Activated naive CD4-positive, alpha-beta T cell treated with anti-CD3 and anti-CD28 coated beads, Interleukin-2, amount 50 U/mL, for 72 hours (primary cell): Measurements from ENCODE around the gene C10orf90. TPM values are rescaled to one million over a fixed set of nuclear protein-coding genes. Genes with fewer than 3 reads are reported as not detected.
"Not testable (repeated sequence)": the region's sequence is repeated elsewhere in the genome, so short reads cannot be mapped to it uniquely, and the experiment has no call there.

ENCODE experiments used
- ATAC-seq, 2 donors: fragments of 150-1000 bp; cut with Tn5 transposase; 2 replicates each; pipeline ENCODE4 v1.10.0; 2021; ENCODE audit warnings: mild to moderate bottlenecking in 2 of 2, moderate library complexity in 2 of 2
- DNase-seq, 2 donors: peaks; one replicate each; pipeline ENCODE4 v3.0.0; 2021 to 2022; ENCODE audit warnings: low spot score in 2 of 2
- H3K27ac Mint-ChIP-seq, 2 donors: one replicate each; pipeline ENCODE4 v1.8.0; 2022; ENCODE audit warnings: mild to moderate bottlenecking in 2 of 2, mixed read lengths in 2 of 2
- H3K36me3 Mint-ChIP-seq, 2 donors: one replicate each; pipeline ENCODE4 v1.8.0; 2022; ENCODE audit warnings: mixed read lengths in 2 of 2
- H3K9me3 Mint-ChIP-seq, 2 donors: one replicate each; pipeline ENCODE4 v1.8.0; 2022; ENCODE audit warnings: mixed read lengths in 2 of 2
- total RNA-seq, 2 donors: library from RNA; stranded (reverse); gene quantifications; one replicate each; pipeline ENCODE4 v1.2.3, GENCODE V29; 2022

The C10orf90 gene
- total RNA-seq, 2 donors from 2014 or later: not detected

DNA sequence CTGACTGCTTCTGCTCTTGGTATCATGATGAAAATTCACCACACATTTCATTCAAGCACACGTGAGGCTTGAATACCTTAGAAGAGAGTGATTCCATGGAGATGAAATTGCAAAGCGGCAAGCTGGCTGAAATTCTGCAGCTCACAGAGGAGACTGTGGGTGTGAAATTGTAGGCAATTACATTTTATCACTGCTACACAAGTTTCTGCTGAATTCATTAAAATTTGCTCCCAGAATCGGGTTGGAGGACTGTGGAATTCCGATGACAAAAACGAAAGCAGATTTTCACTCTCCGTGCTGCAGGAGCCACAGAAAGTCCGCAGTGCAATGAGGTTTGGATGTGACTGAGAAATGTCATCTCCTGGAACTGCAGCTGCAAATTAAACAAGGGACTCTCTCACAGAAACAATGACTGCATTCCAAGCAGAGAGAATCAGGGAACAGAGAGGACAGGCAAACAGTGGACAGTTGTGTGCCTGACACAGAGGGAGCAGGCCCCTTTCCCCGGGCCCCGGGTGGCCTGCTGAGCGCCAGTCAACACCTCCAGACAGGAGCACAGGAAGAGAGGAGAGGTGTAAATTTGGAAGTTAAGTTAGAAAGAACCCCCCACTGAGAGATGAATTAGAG is 109.1 kb downstream of the C10orf90 start:
- no peak overlapping the region for H3K27ac Mint-ChIP-seq
- DNase-seq (no peak), ATAC-seq (no peak)
- peaks cover 0 to 8% of the 10 kb centered on the region in 2 donors for H3K9me3 Mint-ChIP-seq
- peaks cover 0 to 4% of the 10 kb centered on the region in 2 donors for H3K36me3 Mint-ChIP-seq

DNA sequence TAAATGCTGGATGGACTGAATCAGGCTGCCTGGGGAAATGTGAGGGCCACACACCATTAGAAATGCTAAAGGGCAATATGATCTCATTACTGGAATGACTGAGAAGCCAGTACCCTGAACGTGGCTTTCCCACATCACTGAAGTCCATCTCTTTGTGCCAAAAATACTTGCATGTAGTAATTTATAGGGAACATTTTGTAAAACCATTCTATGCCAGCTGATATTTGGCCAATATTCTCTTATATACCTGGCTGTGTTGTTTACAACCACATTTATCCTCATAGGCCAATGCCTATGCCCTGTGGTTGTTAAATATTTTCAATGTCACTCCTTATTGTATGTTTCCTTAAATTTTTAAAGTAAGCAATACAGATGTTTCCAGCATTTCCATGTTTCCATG is 111.6 kb downstream of the C10orf90 start:
- Mint-ChIP-seq H3K9me3 (peaks cover 0 to 7% of the 10 kb centered on the region in 2 donors), H3K36me3 (no peaks in the 10 kb centered on the region), H3K27ac (no peak overlapping the region)
- DNase-seq: no peak
- ATAC-seq: no peak

DNA sequence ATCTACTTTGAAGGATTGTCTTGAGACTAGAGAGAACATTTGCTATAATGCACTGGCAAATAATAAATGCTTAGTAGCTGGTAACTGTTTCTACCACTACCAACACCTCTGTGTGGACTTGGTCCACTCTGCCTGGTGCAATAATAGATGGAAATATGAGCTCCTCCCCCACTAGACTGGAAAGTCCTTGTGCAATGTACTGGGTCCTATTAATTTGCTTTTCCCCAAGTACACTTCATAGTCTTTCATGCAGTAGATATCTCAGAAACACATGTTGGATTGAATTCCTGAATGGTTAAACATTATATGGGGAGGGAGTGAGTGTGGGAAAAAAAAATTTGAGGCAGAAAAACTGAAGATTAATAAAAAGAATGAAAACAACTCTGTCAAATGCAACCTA is 119.3 kb downstream of the C10orf90 start:
- ATAC-seq: no peak
- H3K36me3 Mint-ChIP-seq: no peaks in the 10 kb centered on the region

DNA sequence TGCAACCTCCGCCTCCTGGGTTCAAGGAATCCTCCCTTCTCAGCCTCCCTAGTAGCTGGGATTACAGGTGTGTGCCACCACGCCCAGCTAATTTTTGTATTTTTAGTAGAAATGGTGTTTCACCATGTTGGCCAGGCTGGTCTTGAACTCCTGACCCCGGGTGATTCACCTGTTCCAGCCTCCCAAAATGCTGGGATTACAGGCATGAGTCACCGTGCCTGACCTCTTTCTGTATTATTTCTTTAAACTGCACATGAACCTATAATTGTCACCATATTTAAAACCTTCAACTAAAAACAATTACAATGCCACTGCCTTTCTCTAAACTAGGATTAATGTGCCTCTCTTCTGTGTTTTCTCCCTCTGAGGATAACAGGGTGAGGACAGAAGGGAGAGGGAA is 119.9 kb downstream of the C10orf90 start:
- not testable (repeated sequence) for DNase-seq, H3K36me3 Mint-ChIP-seq, ATAC-seq, H3K27ac Mint-ChIP-seq
- H3K9me3 Mint-ChIP-seq: peaks cover 0 to 11% of the 10 kb centered on the region in 2 donors

More for the DNA sequence above, 119.3 kb downstream of the C10orf90 start:
- Mint-ChIP-seq H3K27ac (no peak overlapping the region), H3K9me3 (peaks cover 0 to 11% of the 10 kb centered on the region in 2 donors)
- no peak for DNase-seq

DNA sequence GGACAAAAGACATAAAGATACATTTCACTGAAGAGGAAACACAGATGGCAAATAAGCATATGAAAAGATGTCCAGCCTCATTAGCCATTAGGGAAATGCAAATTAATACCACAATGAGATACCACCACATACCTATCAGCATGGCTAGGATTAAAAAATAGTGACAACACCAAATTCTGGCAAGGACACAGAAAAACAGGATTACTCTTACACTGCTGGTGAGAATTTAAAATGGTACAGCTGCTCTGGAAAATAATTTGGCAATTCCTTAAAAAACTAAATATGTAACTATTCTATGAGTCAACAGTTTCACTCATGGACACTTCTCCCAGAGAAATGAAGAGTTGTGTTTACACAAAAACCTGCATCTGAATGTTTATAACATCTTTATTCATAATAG is 121.1 kb downstream of the C10orf90 start:
- H3K9me3 Mint-ChIP-seq: peaks cover 0 to 8% of the 10 kb centered on the region in 2 donors
- no peak for ATAC-seq
- DNase-seq: no peak
- no peak overlapping the region for H3K27ac Mint-ChIP-seq
- no peaks in the 10 kb centered on the region for H3K36me3 Mint-ChIP-seq

DNA sequence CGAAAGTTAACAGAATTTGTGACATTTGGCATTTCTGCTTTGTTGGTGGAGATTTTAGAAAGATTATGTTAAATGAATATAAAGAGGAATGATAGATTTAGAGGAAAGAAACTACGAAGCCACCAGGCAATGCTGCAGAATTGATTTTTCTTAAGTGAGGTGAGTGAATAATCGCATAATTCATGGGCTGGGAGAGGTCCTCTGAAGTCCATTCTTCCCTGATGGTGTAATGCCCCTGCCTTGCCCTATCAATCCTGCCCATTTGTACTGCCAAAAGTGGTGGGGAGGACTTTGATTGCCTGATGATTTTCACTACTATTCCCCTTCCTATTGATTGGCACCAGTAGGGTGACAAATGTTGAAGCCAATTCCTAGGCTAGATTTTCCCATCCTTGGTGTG is 125.9 kb downstream of the C10orf90 start:
- Mint-ChIP-seq H3K27ac (no peak overlapping the region), H3K9me3 (peaks cover 0 to 4% of the 10 kb centered on the region in 2 donors)

DNA sequence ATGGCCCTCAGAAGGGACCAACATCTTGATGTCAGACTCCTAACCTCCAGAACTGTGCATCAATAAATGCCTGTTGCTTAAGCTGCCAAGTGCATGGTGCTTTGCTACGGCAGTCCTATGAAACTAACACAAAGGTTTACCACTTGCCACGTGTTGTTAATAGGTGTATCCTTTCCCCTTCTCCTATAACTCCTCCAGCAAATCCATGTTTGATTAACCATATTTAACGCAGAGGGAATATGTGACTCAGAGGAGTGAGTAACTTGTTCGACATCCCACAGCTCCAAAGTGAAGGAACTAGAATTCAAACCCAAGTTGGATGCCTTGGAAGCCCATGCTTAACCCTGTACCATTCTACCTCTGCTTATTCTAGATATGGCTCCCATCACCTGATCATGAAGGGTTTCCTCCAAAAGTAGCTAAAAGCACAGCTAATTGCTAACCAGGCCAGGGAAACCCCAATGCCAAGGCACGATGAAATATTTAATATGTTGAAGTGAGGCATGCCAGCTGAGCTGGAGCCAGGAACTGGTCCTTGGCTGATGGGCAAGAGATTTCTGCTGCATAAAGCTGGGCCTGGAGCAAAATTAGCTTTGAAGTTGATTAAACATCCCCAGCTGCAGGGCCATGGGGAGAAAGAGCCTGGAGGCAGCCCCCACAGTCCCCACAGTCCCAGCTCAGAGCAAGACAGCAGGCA is 131.9 kb downstream of the C10orf90 start:
- H3K36me3 Mint-ChIP-seq: no peaks in the 10 kb centered on the region
- ATAC-seq (no peak), DNase-seq (no peak)
- no peak overlapping the region for H3K27ac Mint-ChIP-seq
- H3K9me3 Mint-ChIP-seq: peaks cover 0 to 4% of the 10 kb centered on the region in 2 donors

More for the DNA sequence above, 125.9 kb downstream of the C10orf90 start:
- H3K36me3 Mint-ChIP-seq: no peaks in the 10 kb centered on the region
- no peak for ATAC-seq
- no peak for DNase-seq

DNA sequence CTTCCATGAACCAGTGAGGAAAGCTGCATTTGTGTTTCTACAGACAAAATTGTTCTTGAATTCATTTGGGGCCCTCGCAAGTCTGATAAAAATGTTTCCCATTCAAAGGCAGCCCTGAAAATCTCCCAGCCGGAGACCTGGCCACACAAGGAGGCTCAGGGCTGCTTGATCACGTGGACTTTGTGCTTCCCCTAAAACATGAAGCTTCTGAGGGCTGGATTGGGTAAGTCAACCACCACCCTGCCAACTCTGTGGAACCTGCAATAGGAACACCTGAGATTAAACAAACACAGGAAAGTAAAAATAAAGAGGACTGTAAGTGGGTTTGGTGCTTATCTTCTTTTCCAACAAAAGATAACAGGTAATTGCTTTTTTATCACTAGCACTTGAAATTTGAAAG is 133.8 kb downstream of the C10orf90 start:
- Mint-ChIP-seq H3K36me3 (no peaks in the 10 kb centered on the region), H3K27ac (no peak overlapping the region), H3K9me3 (peaks cover 0 to 3% of the 10 kb centered on the region in 2 donors)
- ATAC-seq: no peak
- DNase-seq: no peak

DNA sequence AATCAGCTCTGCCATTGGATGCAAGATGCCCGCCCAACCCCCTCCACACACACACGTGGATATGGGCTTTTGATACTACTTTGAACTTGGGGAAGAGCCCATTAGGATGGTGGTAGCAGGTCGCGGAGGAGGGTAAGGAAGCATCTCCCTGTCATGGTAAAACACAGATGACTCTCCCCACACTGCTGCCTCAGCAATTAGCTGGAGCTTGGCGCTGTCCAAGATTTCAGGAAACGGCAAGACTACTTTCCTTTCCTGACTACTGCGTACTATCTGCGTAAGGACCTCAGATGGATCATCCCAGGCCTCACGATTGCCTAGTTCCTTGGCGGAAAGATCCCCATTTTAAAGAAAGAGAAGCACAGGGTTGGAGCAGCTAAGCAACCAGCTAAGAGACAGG is 134.3 kb downstream of the C10orf90 start:
- DNase-seq (no peak), ATAC-seq (no peak)
- no peaks in the 10 kb centered on the region for H3K36me3 Mint-ChIP-seq
- H3K9me3 Mint-ChIP-seq: peaks cover 0 to 3% of the 10 kb centered on the region in 2 donors
- no peak overlapping the region for H3K27ac Mint-ChIP-seq

DNA sequence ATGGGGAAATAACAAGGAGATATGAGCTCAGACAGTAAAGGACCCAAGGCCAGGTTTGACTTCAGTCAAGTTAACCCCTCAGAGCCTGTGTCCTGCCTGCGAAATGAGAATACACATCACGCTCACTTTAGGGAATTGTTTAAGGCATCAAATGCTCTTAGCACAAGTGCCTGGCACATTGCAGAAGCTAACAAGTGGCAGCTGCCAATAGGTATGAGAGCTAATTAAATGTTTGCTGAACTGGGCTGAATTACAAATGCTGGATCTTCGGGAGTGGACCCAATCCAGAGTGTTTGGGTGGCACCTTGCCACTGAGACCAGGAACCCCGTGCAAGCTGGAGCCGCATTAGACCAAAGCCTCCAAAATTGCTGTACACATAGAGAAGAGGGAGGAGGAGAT is 136.8 kb downstream of the C10orf90 start:
- H3K9me3 Mint-ChIP-seq: peaks cover 0 to 6% of the 10 kb centered on the region in 2 donors
- H3K36me3 Mint-ChIP-seq: no peaks in the 10 kb centered on the region
- H3K27ac Mint-ChIP-seq: no peak overlapping the region

DNA sequence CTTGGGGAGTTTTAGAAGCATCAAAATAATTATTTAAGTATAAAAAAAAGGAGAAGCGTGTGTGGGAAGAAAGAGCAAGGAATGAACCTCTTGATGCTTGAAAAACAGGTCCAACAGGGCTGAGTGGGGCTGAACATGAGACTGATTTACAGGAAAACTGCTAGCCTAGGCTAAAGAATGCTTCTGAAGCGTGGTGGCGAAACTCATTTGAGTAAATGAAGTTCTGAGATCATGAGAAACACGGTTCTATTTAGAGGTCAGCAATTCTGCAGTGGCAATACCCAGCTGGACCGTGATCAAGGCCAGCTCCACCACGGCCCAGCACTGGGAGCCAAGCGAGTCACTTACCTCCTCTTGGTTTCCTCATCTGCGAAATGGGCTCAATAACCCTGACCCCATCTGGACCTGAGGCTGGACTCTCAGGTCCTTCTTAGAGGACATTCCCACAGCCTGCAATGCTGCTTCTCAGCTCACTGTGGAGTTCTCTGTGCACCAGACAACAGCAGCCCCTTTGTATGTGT is 142.1 kb downstream of the C10orf90 start:
- no peak overlapping the region for H3K27ac Mint-ChIP-seq
- ATAC-seq (no peak), DNase-seq (no peak)
- peaks cover 0 to 6% of the 10 kb centered on the region in 2 donors for H3K9me3 Mint-ChIP-seq
- H3K36me3 Mint-ChIP-seq: no peaks in the 10 kb centered on the region

More for the DNA sequence above, 136.8 kb downstream of the C10orf90 start:
- ATAC-seq (no peak), DNase-seq (no peak)

DNA sequence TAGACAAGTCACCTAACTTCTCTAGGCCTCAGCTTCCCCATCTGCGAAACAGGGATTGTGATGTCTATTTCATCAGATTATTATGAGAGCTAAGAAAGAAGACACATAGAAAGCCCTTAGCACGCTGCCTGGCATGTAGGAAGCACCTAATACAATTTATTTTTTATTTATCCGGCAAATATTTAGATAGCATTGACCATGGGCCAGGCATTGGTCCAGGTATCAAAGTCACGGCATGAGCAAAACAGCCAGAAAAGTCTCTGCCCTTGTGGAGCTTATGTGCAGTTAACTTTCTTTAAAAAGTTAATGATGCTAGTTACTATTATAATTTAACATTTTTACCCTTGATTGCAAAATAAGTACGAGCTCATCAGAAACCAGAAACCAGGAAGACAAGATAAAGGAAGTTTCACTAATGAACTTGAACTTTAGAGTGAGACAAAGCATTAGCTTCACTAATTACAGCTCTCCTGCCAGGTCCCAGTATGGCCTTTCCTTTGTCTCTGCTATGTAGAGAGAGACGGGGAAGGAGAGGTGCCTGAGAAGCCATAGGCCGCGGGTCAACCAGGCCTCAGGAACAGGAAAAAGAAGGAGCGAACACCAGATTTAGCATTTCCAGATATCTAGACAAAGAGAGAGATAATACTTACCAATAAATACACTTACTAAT is 142.7 kb downstream of the C10orf90 start:
- DNase-seq: no peak
- ATAC-seq: no peak
- Mint-ChIP-seq H3K9me3 (peaks cover 0 to 3% of the 10 kb centered on the region in 2 donors), H3K36me3 (no peaks in the 10 kb centered on the region), H3K27ac (no peak overlapping the region)

DNA sequence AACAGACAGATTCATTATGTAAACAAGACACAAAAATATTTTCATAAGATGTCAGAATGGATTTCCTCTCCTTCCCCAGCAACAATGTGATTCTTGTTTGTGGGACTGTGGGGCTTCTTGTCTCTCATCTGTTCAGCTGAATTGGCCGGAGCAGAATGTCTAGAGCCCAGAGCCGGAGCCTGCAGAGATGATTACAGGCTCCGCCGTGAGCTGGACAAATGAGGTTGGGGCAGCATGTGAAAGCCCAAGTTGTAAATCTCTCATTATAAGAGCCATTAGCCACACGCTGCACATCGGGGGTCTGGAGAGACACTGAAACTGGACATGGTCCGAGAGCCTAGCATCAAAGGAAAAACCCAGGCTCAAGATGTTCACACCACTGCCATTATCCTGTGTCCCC is 145.2 kb downstream of the C10orf90 start:
- no peak overlapping the region for H3K27ac Mint-ChIP-seq
- H3K9me3 Mint-ChIP-seq: no peaks in the 10 kb centered on the region
- no peaks in the 10 kb centered on the region for H3K36me3 Mint-ChIP-seq
- ATAC-seq (no peak), DNase-seq (no peak)

DNA sequence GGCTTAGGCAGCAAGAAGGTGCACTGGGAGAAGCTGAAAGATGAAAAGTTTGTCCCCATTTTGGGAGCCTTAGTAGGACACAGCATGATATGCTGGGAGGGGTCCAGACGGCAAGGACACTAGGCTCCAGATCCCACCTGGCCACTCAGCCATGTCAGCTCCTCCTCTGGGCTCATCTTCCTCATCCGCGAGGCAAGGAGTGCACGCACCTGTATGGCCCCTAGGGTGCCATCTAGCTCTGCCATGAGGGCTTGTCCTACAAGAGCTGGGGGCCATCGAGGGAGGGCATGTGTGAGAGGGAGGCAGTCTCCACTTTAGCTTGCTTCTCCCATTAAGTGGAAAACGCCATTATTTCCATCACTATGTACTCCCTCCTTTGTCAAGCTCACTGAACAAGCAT is 146.0 kb downstream of the C10orf90 start:
- ATAC-seq (no peak), DNase-seq (no peak)
- H3K36me3 Mint-ChIP-seq: no peaks in the 10 kb centered on the region
- no peaks in the 10 kb centered on the region for H3K9me3 Mint-ChIP-seq
- H3K27ac Mint-ChIP-seq: no peak overlapping the region

DNA sequence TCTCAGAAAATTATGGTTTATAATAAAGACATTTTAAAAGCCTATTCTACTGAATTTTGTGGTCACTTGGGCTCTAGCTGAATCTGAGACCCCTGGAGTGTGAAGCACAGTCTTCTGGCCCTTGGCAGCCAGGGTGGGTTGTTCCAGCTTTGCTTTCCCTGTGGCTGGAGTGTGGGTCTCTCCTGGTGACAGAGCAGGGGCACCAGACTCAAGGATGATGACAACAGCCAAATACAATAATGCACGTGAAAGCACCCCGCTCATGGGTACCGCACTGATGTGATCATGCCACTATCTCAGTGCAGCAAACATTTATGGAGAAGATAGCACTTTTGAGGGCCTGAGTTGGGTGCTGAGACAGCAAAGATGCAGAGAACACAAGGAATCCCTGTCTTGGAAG is 147.4 kb downstream of the C10orf90 start:
- H3K27ac Mint-ChIP-seq: no peak overlapping the region
- H3K36me3 Mint-ChIP-seq: no peaks in the 10 kb centered on the region
- ATAC-seq: no peak
- DNase-seq: no peak
- no peaks in the 10 kb centered on the region for H3K9me3 Mint-ChIP-seq

DNA sequence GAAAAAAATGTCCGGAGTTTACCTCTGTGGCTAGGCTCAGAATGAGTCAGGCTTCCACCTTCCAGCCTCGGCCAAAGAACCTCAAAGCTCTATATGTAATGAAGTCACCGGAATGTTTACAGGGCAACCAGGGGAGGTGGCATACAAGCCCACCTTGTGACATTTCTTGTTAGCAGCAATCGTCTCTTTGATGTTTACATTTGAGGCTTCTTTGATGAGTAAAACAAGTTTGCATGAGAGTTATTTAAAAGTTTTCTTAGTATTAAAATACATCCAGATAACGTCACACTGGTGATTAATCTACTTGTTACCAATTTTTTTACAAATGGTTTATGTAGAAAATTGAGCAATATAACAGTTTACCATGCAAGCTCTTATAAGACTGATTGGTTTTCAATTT is 149.1 kb downstream of the C10orf90 start:
- Mint-ChIP-seq H3K36me3 (no peaks in the 10 kb centered on the region), H3K27ac (no peak overlapping the region), H3K9me3 (no peaks in the 10 kb centered on the region)
- no peak for ATAC-seq
- no peak for DNase-seq

DNA sequence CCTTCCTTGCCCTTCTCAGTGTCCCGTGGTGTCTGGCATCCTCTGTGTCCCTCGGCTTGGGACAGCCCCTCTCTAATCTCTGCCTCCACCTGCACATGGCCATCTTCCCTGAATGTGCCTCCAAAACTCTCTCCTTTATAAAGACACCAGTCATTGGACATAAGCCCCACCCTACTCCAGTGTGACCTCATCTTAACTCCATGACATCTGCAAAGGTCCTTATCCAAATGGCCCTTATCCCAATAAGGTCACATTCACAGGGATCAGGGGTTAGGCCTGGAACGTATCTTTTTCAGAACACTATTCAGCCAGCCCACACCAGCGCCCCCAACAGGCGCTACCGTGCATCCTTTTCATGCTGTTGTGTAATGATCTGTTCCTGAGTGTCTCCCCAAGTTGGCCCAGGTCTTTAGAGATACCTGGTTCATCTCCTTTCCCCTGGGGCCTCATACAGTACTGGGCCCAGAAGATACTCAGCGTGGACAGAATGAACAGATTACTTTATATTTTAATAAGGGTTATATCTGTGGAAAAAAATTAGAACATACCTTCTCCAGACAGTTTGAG is 149.7 kb downstream of the C10orf90 start:
- ATAC-seq (no peak), DNase-seq (no peak)
- Mint-ChIP-seq H3K9me3 (no peaks in the 10 kb centered on the region), H3K27ac (no peak overlapping the region), H3K36me3 (no peaks in the 10 kb centered on the region)
